Measurements from ENCODE around the gene PPP1R12C.

DNA sequence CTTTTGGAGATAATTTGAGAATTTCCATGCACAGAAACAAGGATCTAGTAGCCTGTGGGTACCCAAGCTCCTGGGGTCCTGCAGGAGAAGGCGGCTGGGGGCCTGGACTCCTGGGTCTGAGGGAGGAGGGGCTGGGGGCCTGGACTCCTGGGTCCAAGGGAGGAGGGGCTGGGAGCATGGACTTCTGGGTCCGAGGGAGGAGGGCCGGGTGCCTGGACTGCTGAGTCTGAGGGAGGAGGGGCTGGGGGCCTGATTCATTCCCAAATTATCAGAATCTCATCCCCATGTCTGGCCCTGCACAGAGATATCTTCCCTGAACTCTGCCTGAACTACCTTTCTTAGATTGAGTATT is 54.0 kb downstream of the PPP1R12C start:
- TF ChIP-seq ESRRA (CRISPR knock-in tag; IDR thresholded peaks at IDR 0.05; ENCODE audit: borderline replicate concordance) (no peak), NFE2L1 (CRISPR knock-in tag; IDR thresholded peaks at IDR 0.05) (no peak), SMAD3 (CRISPR knock-in tag; IDR thresholded peaks at IDR 0.05; ENCODE audit: borderline replicate concordance) (no peak), ATF1 (CRISPR knock-in tag; IDR thresholded peaks at IDR 0.05) (no peak), ETV6 (CRISPR knock-in tag; IDR thresholded peaks at IDR 0.05) (no peak), JUN (CRISPR knock-in tag; IDR thresholded peaks at IDR 0.05) (no peak), CREB1 (CRISPR knock-in tag; IDR thresholded peaks at IDR 0.05) (no peak), ZNF138 (CRISPR knock-in tag; conservative IDR thresholded peaks at IDR 0.05) (no peak)
- TF ChIP-seq, protein P1, sequence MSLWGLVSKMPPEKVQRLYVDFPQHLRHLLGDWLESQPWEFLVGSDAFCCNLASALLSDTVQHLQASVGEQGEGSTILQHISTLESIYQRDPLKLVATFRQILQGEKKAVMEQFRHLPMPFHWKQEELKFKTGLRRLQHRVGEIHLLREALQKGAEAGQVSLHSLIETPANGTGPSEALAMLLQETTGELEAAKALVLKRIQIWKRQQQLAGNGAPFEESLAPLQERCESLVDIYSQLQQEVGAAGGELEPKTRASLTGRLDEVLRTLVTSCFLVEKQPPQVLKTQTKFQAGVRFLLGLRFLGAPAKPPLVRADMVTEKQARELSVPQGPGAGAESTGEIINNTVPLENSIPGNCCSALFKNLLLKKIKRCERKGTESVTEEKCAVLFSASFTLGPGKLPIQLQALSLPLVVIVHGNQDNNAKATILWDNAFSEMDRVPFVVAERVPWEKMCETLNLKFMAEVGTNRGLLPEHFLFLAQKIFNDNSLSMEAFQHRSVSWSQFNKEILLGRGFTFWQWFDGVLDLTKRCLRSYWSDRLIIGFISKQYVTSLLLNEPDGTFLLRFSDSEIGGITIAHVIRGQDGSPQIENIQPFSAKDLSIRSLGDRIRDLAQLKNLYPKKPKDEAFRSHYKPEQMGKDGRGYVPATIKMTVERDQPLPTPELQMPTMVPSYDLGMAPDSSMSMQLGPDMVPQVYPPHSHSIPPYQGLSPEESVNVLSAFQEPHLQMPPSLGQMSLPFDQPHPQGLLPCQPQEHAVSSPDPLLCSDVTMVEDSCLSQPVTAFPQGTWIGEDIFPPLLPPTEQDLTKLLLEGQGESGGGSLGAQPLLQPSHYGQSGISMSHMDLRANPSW (CRISPR knock-in tag; conservative IDR thresholded peaks at IDR 0.05; ENCODE audit: low read depth): no peak
- TF ChIP-seq, protein P2, sequence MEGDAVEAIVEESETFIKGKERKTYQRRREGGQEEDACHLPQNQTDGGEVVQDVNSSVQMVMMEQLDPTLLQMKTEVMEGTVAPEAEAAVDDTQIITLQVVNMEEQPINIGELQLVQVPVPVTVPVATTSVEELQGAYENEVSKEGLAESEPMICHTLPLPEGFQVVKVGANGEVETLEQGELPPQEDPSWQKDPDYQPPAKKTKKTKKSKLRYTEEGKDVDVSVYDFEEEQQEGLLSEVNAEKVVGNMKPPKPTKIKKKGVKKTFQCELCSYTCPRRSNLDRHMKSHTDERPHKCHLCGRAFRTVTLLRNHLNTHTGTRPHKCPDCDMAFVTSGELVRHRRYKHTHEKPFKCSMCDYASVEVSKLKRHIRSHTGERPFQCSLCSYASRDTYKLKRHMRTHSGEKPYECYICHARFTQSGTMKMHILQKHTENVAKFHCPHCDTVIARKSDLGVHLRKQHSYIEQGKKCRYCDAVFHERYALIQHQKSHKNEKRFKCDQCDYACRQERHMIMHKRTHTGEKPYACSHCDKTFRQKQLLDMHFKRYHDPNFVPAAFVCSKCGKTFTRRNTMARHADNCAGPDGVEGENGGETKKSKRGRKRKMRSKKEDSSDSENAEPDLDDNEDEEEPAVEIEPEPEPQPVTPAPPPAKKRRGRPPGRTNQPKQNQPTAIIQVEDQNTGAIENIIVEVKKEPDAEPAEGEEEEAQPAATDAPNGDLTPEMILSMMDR (IDR thresholded peaks at IDR 0.05): no peak
- TF ChIP-seq, protein P3, sequence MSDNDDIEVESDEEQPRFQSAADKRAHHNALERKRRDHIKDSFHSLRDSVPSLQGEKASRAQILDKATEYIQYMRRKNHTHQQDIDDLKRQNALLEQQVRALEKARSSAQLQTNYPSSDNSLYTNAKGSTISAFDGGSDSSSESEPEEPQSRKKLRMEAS (CRISPR knock-in tag; IDR thresholded peaks at IDR 0.05): no peak
- TF ChIP-seq, protein P4, sequence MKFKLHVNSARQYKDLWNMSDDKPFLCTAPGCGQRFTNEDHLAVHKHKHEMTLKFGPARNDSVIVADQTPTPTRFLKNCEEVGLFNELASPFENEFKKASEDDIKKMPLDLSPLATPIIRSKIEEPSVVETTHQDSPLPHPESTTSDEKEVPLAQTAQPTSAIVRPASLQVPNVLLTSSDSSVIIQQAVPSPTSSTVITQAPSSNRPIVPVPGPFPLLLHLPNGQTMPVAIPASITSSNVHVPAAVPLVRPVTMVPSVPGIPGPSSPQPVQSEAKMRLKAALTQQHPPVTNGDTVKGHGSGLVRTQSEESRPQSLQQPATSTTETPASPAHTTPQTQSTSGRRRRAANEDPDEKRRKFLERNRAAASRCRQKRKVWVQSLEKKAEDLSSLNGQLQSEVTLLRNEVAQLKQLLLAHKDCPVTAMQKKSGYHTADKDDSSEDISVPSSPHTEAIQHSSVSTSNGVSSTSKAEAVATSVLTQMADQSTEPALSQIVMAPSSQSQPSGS (CRISPR knock-in tag; IDR thresholded peaks at IDR 0.05; ENCODE audit: borderline replicate concordance, low read depth): no peak

Data from WTC11 (cell line).